Ovary (tissue), 3 donors: Measurements from ENCODE around the gene COL15A1.

Experiments used
- EP300 ChIP-seq: sonication (generic); formaldehyde crosslinking; IDR thresholded peaks from one replicate; pipeline ENCODE4 v1.6.1; 2017; ENCODE audit warnings: antibody characterized with exemption
- POLR2A ChIP-seq: fragments of 450-650 bp; IDR thresholded peaks from one replicate; pipeline ENCODE4 v1.6.1; 2017; ENCODE audit warnings: antibody characterized with exemption, mild to moderate bottlenecking, moderate library complexity
- TF ChIP-seq, protein P1 (sequence below), 3 donors: fragments of 450-650 bp in 2 of 3; fragments of 200-600 bp in 1 of 3; IDR thresholded peaks; one replicate each; pipeline versions ENCODE4 v1.5.1 to v1.8.0; 2016 to 2022; ENCODE audit warnings: antibody characterized with exemption in 3 of 3, mild to moderate bottlenecking in 1 of 3
- donor health status: DM: no; HTN: no; CAD: no.

DNA sequence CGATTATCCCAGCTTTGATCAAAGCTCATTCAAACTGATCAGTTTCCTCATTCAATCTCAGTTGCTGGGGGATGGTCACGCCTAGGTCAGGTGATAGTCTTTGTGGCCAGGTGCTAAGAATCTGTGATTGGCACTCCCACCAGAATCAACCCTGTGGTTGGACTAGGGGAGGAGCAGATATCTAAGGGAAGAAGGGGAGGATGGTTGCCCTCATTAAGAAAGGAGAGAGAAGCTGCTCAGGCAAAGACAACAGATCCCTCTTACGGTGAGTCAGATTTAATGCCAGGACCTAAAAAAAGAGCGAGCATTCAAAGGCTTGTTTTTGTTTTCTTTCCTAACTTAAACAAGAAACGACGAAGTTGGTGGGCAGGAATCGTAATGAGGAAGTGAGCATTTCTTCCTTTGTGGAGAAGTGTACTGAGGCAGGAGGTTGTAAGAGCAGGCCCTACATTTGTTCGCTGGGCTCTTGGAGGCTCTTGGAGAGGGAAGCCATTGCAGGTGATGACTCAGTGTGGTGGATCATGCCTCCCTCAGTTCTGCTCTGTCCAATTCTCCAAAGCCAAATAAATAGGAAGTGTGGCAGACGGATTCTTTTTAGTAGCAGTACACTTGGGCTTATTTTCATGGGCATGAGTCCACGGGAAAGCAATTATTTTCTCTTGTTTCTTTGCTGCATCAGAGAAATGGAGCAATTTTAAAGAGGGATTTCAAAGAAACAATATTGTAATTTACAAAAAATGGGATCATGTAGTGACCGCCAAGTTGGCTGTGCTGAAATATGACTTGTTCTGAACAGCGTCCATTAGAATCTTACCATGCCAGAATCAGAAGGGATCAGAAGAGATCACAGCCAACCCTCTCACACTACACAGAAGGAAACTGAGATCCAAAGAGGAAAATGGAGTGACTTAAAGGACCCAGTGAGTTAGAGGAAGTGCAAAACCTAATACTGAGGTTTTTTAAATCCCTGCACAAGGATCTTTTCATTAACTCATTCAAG is 142.5 kb downstream of the COL15A1 start:
- TF ChIP-seq, protein P1, sequence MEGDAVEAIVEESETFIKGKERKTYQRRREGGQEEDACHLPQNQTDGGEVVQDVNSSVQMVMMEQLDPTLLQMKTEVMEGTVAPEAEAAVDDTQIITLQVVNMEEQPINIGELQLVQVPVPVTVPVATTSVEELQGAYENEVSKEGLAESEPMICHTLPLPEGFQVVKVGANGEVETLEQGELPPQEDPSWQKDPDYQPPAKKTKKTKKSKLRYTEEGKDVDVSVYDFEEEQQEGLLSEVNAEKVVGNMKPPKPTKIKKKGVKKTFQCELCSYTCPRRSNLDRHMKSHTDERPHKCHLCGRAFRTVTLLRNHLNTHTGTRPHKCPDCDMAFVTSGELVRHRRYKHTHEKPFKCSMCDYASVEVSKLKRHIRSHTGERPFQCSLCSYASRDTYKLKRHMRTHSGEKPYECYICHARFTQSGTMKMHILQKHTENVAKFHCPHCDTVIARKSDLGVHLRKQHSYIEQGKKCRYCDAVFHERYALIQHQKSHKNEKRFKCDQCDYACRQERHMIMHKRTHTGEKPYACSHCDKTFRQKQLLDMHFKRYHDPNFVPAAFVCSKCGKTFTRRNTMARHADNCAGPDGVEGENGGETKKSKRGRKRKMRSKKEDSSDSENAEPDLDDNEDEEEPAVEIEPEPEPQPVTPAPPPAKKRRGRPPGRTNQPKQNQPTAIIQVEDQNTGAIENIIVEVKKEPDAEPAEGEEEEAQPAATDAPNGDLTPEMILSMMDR (IDR thresholded peaks at IDR 0.05), result no peak
- TF ChIP-seq POLR2A (no peak), EP300 (no peak)
